WERI-Rb-1 (cell line): ENCODE results near the gene RNF220.

Experiments used
- DNase-seq: peaks from one replicate; pipeline ENCODE4 v3.0.0-alpha.2; 2020
- H3K27ac ChIP-seq: fragments of 250-450 bp; sonication (Bioruptor Pico); 2 replicates; pipeline ENCODE4 v1.5.1; 2020; ENCODE audit warnings: mild to moderate bottlenecking, moderate library complexity
- H3K27me3 ChIP-seq: fragments of 250-450 bp; sonication (Bioruptor Pico); 2 replicates; pipeline ENCODE4 v1.5.1; 2021; ENCODE audit warnings: mild to moderate bottlenecking, low read depth, moderate library complexity; ENCODE audit not compliant: insufficient read depth, severe bottlenecking
- H3K36me3 ChIP-seq: fragments of 250-450 bp; sonication (Bioruptor Pico); 2 replicates; pipeline ENCODE4 v1.5.1; 2020; ENCODE audit warnings: mild to moderate bottlenecking, moderate library complexity
- H3K4me3 ChIP-seq: 2 replicates; pipeline ENCODE4 v1.5.1; 2011; ENCODE audit warnings: low read depth, mild to moderate bottlenecking, control low read depth, low read length
- H3K9me3 ChIP-seq: fragments of 250-450 bp; sonication (Bioruptor Pico); 2 replicates; pipeline ENCODE4 v1.5.1; 2021; ENCODE audit warnings: mild to moderate bottlenecking, moderate library complexity; ENCODE audit not compliant: severe bottlenecking
- CTCF ChIP-seq: IDR thresholded peaks from 2 replicates; pipeline ENCODE4 v1.5.1; 2011; ENCODE audit warnings: low read depth, mild to moderate bottlenecking, control low read depth, inconsistent platforms, low read length

RNF220 gene

GRCh38 chr1:44655609-44656008 lies 250.6 kb downstream of the RNF220 start:
- H3K4me3 ChIP-seq, result no peak overlapping the region
- H3K27ac ChIP-seq, result no peak overlapping the region
- H3K9me3 ChIP-seq, result no peaks in the 10 kb centered on the region
- peak; percentile 97 for TF ChIP-seq CTCF
- DNase-seq, result peak; percentile 61
- H3K36me3 ChIP-seq, result peaks cover 10% of the 10 kb centered on the region
- no peaks in the 10 kb centered on the region for H3K27me3 ChIP-seq

GRCh38 chr1:44659566-44659965 lies 254.5 kb downstream of the RNF220 start:
- Histone ChIP-seq H3K4me3 (no peak overlapping the region), H3K27me3 (no peaks in the 10 kb centered on the region), H3K36me3 (no peaks in the 10 kb centered on the region), H3K27ac (no peak overlapping the region), H3K9me3 (no peaks in the 10 kb centered on the region)
- no peak for TF ChIP-seq CTCF
- peak; percentile 31 for DNase-seq

GRCh38 chr1:44660176-44660575 lies 255.1 kb downstream of the RNF220 start:
- no peak overlapping the region for H3K27ac ChIP-seq
- H3K4me3 ChIP-seq, result no peak overlapping the region
- H3K36me3 ChIP-seq, result no peaks in the 10 kb centered on the region
- DNase-seq, result no peak
- no peaks in the 10 kb centered on the region for H3K9me3 ChIP-seq
- TF ChIP-seq CTCF, result no peak
- H3K27me3 ChIP-seq, result no peaks in the 10 kb centered on the region

- no peak for DNase-seq
- no peak for TF ChIP-seq CTCF
- Histone ChIP-seq H3K27ac (no peak overlapping the region), H3K27me3 (no peaks in the 10 kb centered on the region), H3K9me3 (no peaks in the 10 kb centered on the region), H3K36me3 (no peaks in the 10 kb centered on the region), H3K4me3 (no peak overlapping the region)
Measured at GRCh38 chr1:44661781-44662682, 257.0 kb downstream of the RNF220 start.

GRCh38 chr1:44662683-44663030 lies 257.6 kb downstream of the RNF220 start:
- Histone ChIP-seq H3K36me3 (no peaks in the 10 kb centered on the region), H3K27ac (no peak overlapping the region), H3K9me3 (no peaks in the 10 kb centered on the region), H3K27me3 (no peaks in the 10 kb centered on the region), H3K4me3 (no peak overlapping the region)
- no peak for TF ChIP-seq CTCF
- no peak for DNase-seq

GRCh38 chr1:44663417-44663816 lies 258.4 kb downstream of the RNF220 start:
- DNase-seq, result no peak
- no peak for TF ChIP-seq CTCF
- no peaks in the 10 kb centered on the region for H3K36me3 ChIP-seq
- no peak overlapping the region for H3K4me3 ChIP-seq
- no peak overlapping the region for H3K27ac ChIP-seq
- no peaks in the 10 kb centered on the region for H3K27me3 ChIP-seq
- H3K9me3 ChIP-seq, result no peaks in the 10 kb centered on the region
